ENCODE results near the gene NPSR1. TPM values are rescaled to one million over a fixed set of nuclear protein-coding genes. Genes with fewer than 3 reads are reported as not detected.

Gene NPSR1
- total RNA-seq, 1 donor from 2014 or later = not detected

DNA sequence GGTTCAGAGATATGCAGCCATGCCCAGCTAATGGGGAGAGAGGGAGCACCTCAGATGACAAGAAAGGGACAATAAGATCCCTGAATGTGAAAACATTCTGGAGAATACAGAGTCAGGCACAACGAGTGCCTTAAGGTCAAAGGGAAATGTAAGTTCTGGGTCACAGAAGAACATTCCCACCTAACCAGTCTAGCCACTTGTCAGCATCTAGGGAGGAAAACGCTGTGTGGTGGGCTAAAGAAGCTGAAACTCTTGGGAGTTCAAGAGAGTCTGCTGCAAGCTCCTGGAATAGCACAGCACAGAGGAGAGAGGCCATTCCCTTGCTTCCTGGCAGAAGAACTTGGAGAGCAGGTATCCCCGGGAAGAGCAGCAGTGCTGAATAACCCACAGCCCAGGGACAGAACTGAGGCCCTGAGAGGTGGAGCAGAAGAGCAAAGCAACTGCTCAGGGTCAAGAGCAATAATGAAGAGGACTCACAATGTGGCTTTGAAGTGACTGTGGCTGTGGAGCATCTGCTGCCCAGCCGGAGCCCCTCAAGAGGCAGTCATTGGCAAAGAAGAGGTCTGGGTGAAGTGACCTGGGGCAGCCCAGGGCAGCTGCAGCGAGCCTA, 182.3 kb downstream of the NPSR1 start:
- no peak overlapping the region for H3K4me3 Mint-ChIP-seq
- DNase-seq (ENCODE audit: extremely low spot score, unreplicated experiment) = no peak
- TF ChIP-seq, protein P1, sequence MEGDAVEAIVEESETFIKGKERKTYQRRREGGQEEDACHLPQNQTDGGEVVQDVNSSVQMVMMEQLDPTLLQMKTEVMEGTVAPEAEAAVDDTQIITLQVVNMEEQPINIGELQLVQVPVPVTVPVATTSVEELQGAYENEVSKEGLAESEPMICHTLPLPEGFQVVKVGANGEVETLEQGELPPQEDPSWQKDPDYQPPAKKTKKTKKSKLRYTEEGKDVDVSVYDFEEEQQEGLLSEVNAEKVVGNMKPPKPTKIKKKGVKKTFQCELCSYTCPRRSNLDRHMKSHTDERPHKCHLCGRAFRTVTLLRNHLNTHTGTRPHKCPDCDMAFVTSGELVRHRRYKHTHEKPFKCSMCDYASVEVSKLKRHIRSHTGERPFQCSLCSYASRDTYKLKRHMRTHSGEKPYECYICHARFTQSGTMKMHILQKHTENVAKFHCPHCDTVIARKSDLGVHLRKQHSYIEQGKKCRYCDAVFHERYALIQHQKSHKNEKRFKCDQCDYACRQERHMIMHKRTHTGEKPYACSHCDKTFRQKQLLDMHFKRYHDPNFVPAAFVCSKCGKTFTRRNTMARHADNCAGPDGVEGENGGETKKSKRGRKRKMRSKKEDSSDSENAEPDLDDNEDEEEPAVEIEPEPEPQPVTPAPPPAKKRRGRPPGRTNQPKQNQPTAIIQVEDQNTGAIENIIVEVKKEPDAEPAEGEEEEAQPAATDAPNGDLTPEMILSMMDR (conservative IDR thresholded peaks at IDR 0.05) = no peak

DNA sequence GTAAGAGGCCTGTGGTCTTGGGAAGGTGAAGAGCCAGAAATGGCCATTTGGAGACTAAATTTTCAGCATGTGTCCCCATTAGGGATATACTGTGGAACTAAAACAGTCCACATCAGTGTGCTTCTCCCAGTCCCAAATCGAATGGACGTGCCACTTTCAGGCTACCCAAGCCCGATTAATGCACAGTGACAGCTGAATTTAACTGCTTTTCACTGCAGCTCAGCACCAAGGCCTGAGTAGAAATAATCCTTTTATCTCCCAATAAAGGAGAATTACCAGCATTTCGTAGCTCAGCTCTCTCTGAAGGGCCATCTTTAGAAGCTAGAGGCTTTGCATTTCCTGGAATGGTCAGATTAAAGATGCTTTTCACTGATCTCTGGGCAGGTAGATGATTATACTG, 183.3 kb downstream of the NPSR1 start:
- Mint-ChIP-seq H3K4me3 (no peak overlapping the region), H3K27me3 (peaks cover 6% of the 10 kb centered on the region), H3K4me1 (ENCODE audit: unreplicated experiment) (peaks cover 22% of the 10 kb centered on the region), H3K9me3 (no peaks in the 10 kb centered on the region), H3K27ac (no peak overlapping the region), H3K36me3 (no peaks in the 10 kb centered on the region)
- DNase-seq (ENCODE audit: extremely low spot score, unreplicated experiment) = no peak
- TF ChIP-seq, protein P1 (conservative IDR thresholded peaks at IDR 0.05) = no peak

More for the DNA sequence above, 182.3 kb downstream of the NPSR1 start:
- Mint-ChIP-seq H3K27me3 (peaks cover 6% of the 10 kb centered on the region), H3K27ac (no peak overlapping the region), H3K36me3 (no peaks in the 10 kb centered on the region), H3K9me3 (no peaks in the 10 kb centered on the region), H3K4me1 (ENCODE audit: unreplicated experiment) (peaks cover 14% of the 10 kb centered on the region)

DNA sequence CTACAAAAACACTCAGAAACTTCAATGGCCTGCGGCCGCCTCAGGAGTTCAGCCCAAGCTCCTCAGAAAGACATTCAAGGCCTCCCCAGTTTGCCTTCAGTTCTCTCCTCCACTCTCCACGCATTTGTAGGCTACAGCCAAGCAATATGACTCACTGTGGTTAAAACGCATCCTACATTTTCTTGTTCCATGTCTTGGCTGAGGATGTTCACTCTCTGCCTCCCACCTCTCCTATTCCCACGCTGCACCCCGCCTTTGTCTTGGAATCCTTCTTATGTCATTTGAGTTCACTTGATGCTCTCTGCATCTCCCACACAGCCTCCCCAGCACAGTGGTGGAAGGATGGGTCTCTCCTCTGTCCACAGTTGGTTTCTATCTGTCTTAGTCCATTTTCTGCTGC, 184.8 kb downstream of the NPSR1 start:
- Mint-ChIP-seq H3K4me1 (ENCODE audit: unreplicated experiment) (peaks cover 22% of the 10 kb centered on the region), H3K9me3 (no peaks in the 10 kb centered on the region), H3K27me3 (peaks cover 6% of the 10 kb centered on the region), H3K4me3 (no peak overlapping the region), H3K27ac (no peak overlapping the region), H3K36me3 (no peaks in the 10 kb centered on the region)
- DNase-seq (ENCODE audit: extremely low spot score, unreplicated experiment) = no peak
- TF ChIP-seq, protein P1 (conservative IDR thresholded peaks at IDR 0.05) = no peak

DNA sequence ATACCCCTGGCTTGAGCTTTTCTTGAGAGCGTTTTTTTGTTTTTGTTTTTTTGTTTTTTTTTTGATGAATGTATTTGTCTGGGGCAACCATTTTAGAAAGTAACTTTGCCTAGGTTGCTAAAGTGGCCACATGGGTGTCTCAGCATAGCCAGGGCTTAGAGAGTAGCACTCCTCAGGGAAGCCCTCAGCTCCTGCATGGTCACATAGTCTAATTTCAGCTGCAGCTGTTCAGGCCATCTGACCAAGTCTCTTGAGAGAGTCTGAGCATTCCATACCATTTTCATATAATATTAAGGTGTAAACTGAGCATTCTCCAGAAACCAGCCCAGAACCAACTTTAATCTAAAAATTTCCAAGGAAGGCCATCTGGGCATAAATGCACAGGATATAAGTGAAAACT, 186.4 kb downstream of the NPSR1 start:
- TF ChIP-seq, protein P1 (conservative IDR thresholded peaks at IDR 0.05) = no peak
- Mint-ChIP-seq H3K27ac (no peak overlapping the region), H3K36me3 (no peaks in the 10 kb centered on the region), H3K27me3 (peaks cover 6% of the 10 kb centered on the region), H3K9me3 (no peaks in the 10 kb centered on the region), H3K4me3 (no peak overlapping the region), H3K4me1 (ENCODE audit: unreplicated experiment) (peaks cover 16% of the 10 kb centered on the region)
- DNase-seq (ENCODE audit: extremely low spot score, unreplicated experiment) = no peak

DNA sequence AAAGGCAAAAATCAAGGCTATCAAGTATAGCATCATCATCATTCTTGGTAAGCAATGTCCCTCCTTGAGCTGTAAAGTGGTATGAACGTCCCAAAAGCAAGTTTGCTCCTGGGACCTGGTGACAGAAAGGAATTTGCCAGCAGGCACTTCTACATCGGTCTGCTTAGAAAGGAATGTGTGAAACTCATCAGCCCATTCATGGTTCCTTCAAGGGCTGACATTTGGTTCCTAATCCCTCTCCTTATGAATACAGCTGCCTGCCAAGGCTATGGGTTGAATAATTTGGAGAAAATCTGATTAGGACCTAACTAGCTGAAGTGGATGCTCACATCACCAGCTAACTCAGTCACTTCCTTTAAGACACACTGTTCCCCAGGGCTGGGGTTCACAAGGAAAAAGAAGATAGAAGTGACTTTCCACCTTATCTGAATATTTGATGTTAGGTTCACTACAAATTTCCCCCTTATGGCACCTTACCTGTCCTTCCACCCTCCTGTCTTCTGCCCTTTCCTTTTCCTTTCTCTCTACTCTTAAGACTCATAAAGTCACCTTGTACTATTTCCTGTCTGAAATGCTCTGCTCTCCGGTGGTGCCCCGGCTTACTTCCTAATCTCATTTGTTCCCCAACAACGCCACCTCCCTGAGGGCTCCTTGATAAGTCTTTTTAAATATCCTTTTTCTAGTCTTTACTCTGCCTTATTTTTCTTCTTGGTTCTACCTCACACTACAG, 187.1 kb downstream of the NPSR1 start:
- Mint-ChIP-seq H3K9me3 (no peaks in the 10 kb centered on the region), H3K27me3 (peaks cover 4% of the 10 kb centered on the region), H3K36me3 (no peaks in the 10 kb centered on the region), H3K4me1 (ENCODE audit: unreplicated experiment) (peaks cover 14% of the 10 kb centered on the region), H3K27ac (no peak overlapping the region), H3K4me3 (no peak overlapping the region)
- TF ChIP-seq, protein P1 (conservative IDR thresholded peaks at IDR 0.05) = no peak
- DNase-seq (ENCODE audit: extremely low spot score, unreplicated experiment) = no peak
